Mesendoderm (in vitro differentiated cells): Measurements from ENCODE around the gene CNNM2.

Source experiments
- DNase-seq: peaks from one replicate; pipeline ENCODE4 v3.0.0; 2013
- H2AK5ac ChIP-seq: 2 replicates; pipeline ENCODE4 v1.6.1; 2013; ENCODE audit warnings: low read length, inconsistent platforms
- H2BK120ac ChIP-seq: 2 replicates; pipeline ENCODE4 v1.6.1; 2013; ENCODE audit warnings: low read depth, mild to moderate bottlenecking, low read length, moderate library complexity, mixed read lengths
- H2BK15ac ChIP-seq: replicated peaks from 2 replicates; pipeline ENCODE4 v1.6.1; 2013; ENCODE audit warnings: low read depth, mild to moderate bottlenecking, moderate library complexity
- H2BK5ac ChIP-seq: 2 replicates; pipeline ENCODE4 v1.6.1; 2013; ENCODE audit warnings: low read length, inconsistent platforms
- H3K18ac ChIP-seq: 2 replicates; pipeline ENCODE4 v1.6.1; 2013; ENCODE audit warnings: mild to moderate bottlenecking, low read length, mixed read lengths
- H3K23ac ChIP-seq: one replicate; pipeline ENCODE4 v1.6.1; 2013; ENCODE audit warnings: low read length
- H3K27ac ChIP-seq: 2 replicates; pipeline ENCODE4 v1.5.1; 2013; ENCODE audit warnings: low read depth, mild to moderate bottlenecking, inconsistent platforms, low read length, moderate library complexity
- H3K27me3 ChIP-seq: 2 replicates; pipeline ENCODE4 v1.6.1; 2013; ENCODE audit warnings: low read length, control low read depth, mild to moderate bottlenecking, inconsistent platforms; ENCODE audit not compliant: insufficient read depth, poor library complexity
- H3K36me3 ChIP-seq: 2 replicates; pipeline ENCODE4 v1.6.1; 2013; ENCODE audit warnings: low read length, inconsistent platforms; ENCODE audit not compliant: control insufficient read depth, insufficient read depth
- H3K4ac ChIP-seq: one replicate; pipeline ENCODE4 v1.6.1; 2013; ENCODE audit warnings: low read depth, mild to moderate bottlenecking, low read length, moderate library complexity
- H3K4me1 ChIP-seq: 2 replicates; pipeline ENCODE4 v1.6.1; 2013; ENCODE audit warnings: low read depth, low read length, inconsistent platforms; ENCODE audit not compliant: control insufficient read depth
- H3K4me2 ChIP-seq: 2 replicates; pipeline ENCODE4 v1.6.1; 2013; ENCODE audit warnings: low read length
- H3K4me3 ChIP-seq: 2 replicates; pipeline ENCODE4 v1.5.1; 2013; ENCODE audit warnings: mild to moderate bottlenecking, low read length
- H3K56ac ChIP-seq: one replicate; pipeline ENCODE4 v1.6.1; 2013; ENCODE audit warnings: low read length
- H3K79me1 ChIP-seq: 2 replicates; pipeline ENCODE4 v1.6.1; 2013; ENCODE audit warnings: low read length, inconsistent platforms
- H3K79me2 ChIP-seq: 2 replicates; pipeline ENCODE4 v1.6.1; 2013; ENCODE audit warnings: mild to moderate bottlenecking, low read length; ENCODE audit not compliant: control insufficient read depth, insufficient read depth
- H3K9ac ChIP-seq: 2 replicates; pipeline ENCODE4 v1.6.1; 2013; ENCODE audit warnings: low read length, inconsistent platforms
- H4K5ac ChIP-seq: one replicate; pipeline ENCODE4 v1.6.1; 2013; ENCODE audit warnings: low read length
- H4K8ac ChIP-seq: one replicate; pipeline ENCODE4 v1.6.1; 2013; ENCODE audit warnings: low read depth, mild to moderate bottlenecking, control low read depth, low read length, moderate library complexity
- WGBS: extraction: QIAGEN DNeasy Blood & Tissue Kit; methylation state at CpG from one replicate; pipeline ENCODE4 v1.1.7; 2013; ENCODE audit warnings: low lambda C conversion rate, missing lambda C conversion rate; ENCODE audit not compliant: insufficient coverage; ENCODE audit errors: extremely low coverage; 5-methylcytosine and 5-hydroxymethylcytosine counted together

Gene CNNM2

GRCh38 chr10:102904346-102904745 lies 13.7 kb upstream of the CNNM2 start:
- DNase-seq = no peak
- Histone ChIP-seq H3K23ac (no peak overlapping the region), H3K4me2 (no peak overlapping the region), H4K8ac (no peak overlapping the region), H3K27ac (no peak overlapping the region), H4K5ac (no peak overlapping the region), H3K27me3 (no peaks in the 10 kb centered on the region), H2BK5ac (no peak overlapping the region), H3K9ac (no peak overlapping the region), H3K4me3 (no peak overlapping the region), H3K79me2 (no peaks in the 10 kb centered on the region), H3K56ac (no peak overlapping the region), H3K4ac (no peak overlapping the region), H2BK15ac (no peak overlapping the region), H3K18ac (no peak overlapping the region), H3K79me1 (no peaks in the 10 kb centered on the region), H2AK5ac (no peak overlapping the region), H2BK120ac (no peak overlapping the region), H3K4me1 (no peaks in the 10 kb centered on the region), H3K36me3 (peaks cover 1% of the 10 kb centered on the region)

GRCh38 chr10:102906507-102906906 lies 11.6 kb upstream of the CNNM2 start:
- Histone ChIP-seq H2BK120ac (no peak overlapping the region), H3K23ac (no peak overlapping the region), H3K4me1 (no peaks in the 10 kb centered on the region), H3K4me2 (no peak overlapping the region), H3K27me3 (no peaks in the 10 kb centered on the region), H3K27ac (no peak overlapping the region), H3K18ac (no peak overlapping the region), H4K8ac (no peak overlapping the region), H2BK15ac (no peak overlapping the region), H3K4ac (no peak overlapping the region), H2BK5ac (no peak overlapping the region), H2AK5ac (no peak overlapping the region), H3K79me1 (no peaks in the 10 kb centered on the region), H4K5ac (no peak overlapping the region), H3K56ac (no peak overlapping the region), H3K36me3 (peaks cover 1% of the 10 kb centered on the region), H3K79me2 (no peaks in the 10 kb centered on the region), H3K9ac (no peak overlapping the region), H3K4me3 (no peak overlapping the region)
- WGBS = no CpG with 5 or more reads among the region's 4 CpGs
- DNase-seq = no peak

GRCh38 chr10:102914781-102915180 lies 3.3 kb upstream of the CNNM2 start:
- Histone ChIP-seq H3K18ac (no peak overlapping the region), H4K8ac (no peak overlapping the region), H2BK5ac (no peak overlapping the region), H2BK120ac (no peak overlapping the region), H3K23ac (no peak overlapping the region), H3K4me2 (no peak overlapping the region), H3K27ac (no peak overlapping the region), H2AK5ac (no peak overlapping the region), H3K36me3 (no peaks in the 10 kb centered on the region), H3K79me2 (no peaks in the 10 kb centered on the region), H3K79me1 (no peaks in the 10 kb centered on the region), H3K9ac (no peak overlapping the region), H3K4me3 (no peak overlapping the region), H3K4me1 (peaks cover 4% of the 10 kb centered on the region), H2BK15ac (no peak overlapping the region), H3K4ac (no peak overlapping the region), H3K56ac (no peak overlapping the region), H4K5ac (no peak overlapping the region), H3K27me3 (no peaks in the 10 kb centered on the region)
- DNase-seq = no peak
- WGBS = no CpG with 5 or more reads among the region's 1 CpG

GRCh38 chr10:102916173-102916572 lies 1.9 kb upstream of the CNNM2 start:
- H2AK5ac ChIP-seq = no peak overlapping the region
- no peaks in the 10 kb centered on the region for H3K79me1 ChIP-seq
- no peak overlapping the region for H2BK15ac ChIP-seq
- no peaks in the 10 kb centered on the region for H3K79me2 ChIP-seq
- no peak overlapping the region for H2BK120ac ChIP-seq
- no CpG with 5 or more reads among the region's 7 CpGs for WGBS
- no peak overlapping the region for H3K4me3 ChIP-seq
- H3K36me3 ChIP-seq = no peaks in the 10 kb centered on the region
- no peak overlapping the region for H3K23ac ChIP-seq
- H3K9ac ChIP-seq = no peak overlapping the region
- no peak overlapping the region for H3K27ac ChIP-seq
- H2BK5ac ChIP-seq = no peak overlapping the region
- H3K4me1 ChIP-seq = peaks cover 6% of the 10 kb centered on the region
- H3K4me2 ChIP-seq = no peak overlapping the region
- H3K18ac ChIP-seq = no peak overlapping the region
- H3K4ac ChIP-seq = no peak overlapping the region
- H3K27me3 ChIP-seq = no peaks in the 10 kb centered on the region
- no peak for DNase-seq
- H4K5ac ChIP-seq = peak overlapping the region; percentile 21
- peak overlapping the region; percentile 67 for H3K56ac ChIP-seq
- H4K8ac ChIP-seq = no peak overlapping the region

- Histone ChIP-seq H4K8ac (no peak overlapping the region), H2BK5ac (no peak overlapping the region), H3K4me1 (peaks cover 6% of the 10 kb centered on the region), H3K4me2 (peak overlapping the region; percentile 86), H3K18ac (no peak overlapping the region), H3K27ac (no peak overlapping the region), H3K36me3 (no peaks in the 10 kb centered on the region), H2BK15ac (no peak overlapping the region), H3K79me2 (no peaks in the 10 kb centered on the region), H2AK5ac (no peak overlapping the region), H3K4ac (no peak overlapping the region), H3K9ac (peak overlapping the region; percentile 54), H2BK120ac (no peak overlapping the region), H3K4me3 (peak overlapping the region; percentile 44), H4K5ac (no peak overlapping the region), H3K56ac (peak overlapping the region; percentile 35), H3K23ac (no peak overlapping the region), H3K27me3 (no peaks in the 10 kb centered on the region), H3K79me1 (no peaks in the 10 kb centered on the region)
- peak; percentile 81 for DNase-seq
- WGBS = no CpG with 5 or more reads among the region's 45 CpGs
Measured at GRCh38 chr10:102917314-102917961, 656 bp upstream of the CNNM2 start.

- Histone ChIP-seq H3K79me1 (no peaks in the 10 kb centered on the region), H3K4ac (no peak overlapping the region), H3K4me3 (peak overlapping the region; percentile 94), H3K27me3 (no peaks in the 10 kb centered on the region), H3K56ac (peak overlapping the region; percentile 96), H4K5ac (no peak overlapping the region), H4K8ac (no peak overlapping the region), H2BK120ac (no peak overlapping the region), H2AK5ac (no peak overlapping the region), H3K18ac (no peak overlapping the region), H2BK5ac (no peak overlapping the region), H3K79me2 (no peaks in the 10 kb centered on the region), H3K23ac (peak overlapping the region; percentile 94), H2BK15ac (no peak overlapping the region), H3K27ac (no peak overlapping the region), H3K4me2 (peak overlapping the region; percentile 66), H3K4me1 (peaks cover 6% of the 10 kb centered on the region), H3K36me3 (no peaks in the 10 kb centered on the region), H3K9ac (peak overlapping the region; percentile 82)
- peak; percentile 43 for DNase-seq
- no CpG with 5 or more reads among the region's 49 CpGs for WGBS
Measured at GRCh38 chr10:102918817-102919245, 737 bp downstream of the CNNM2 start.
